IPS-18a (cell line): ENCODE measurements around the gene CNNM3.

Experiments used
- H3K27ac ChIP-seq: one replicate; pipeline ENCODE4 v1.5.1; 2013; ENCODE audit warnings: low read length
- H3K27me3 ChIP-seq: one replicate; pipeline ENCODE4 v1.6.1; 2013; ENCODE audit warnings: mild to moderate bottlenecking, low read length; ENCODE audit not compliant: control insufficient read depth, insufficient read depth
- H3K36me3 ChIP-seq: one replicate; pipeline ENCODE4 v1.6.1; 2013; ENCODE audit warnings: low read depth, low read length; ENCODE audit not compliant: control insufficient read depth
- H3K4me1 ChIP-seq: one replicate; pipeline ENCODE4 v1.6.1; 2013; ENCODE audit warnings: low read depth, low read length; ENCODE audit not compliant: control insufficient read depth
- H3K4me3 ChIP-seq: one replicate; pipeline ENCODE4 v1.5.1; 2013; ENCODE audit warnings: low read length
- H3K9ac ChIP-seq: one replicate; pipeline ENCODE4 v1.6.1; 2013; ENCODE audit warnings: mild to moderate bottlenecking, low read length, moderate library complexity
- H3K9me3 ChIP-seq: one replicate; pipeline ENCODE4 v1.6.1; 2013; ENCODE audit warnings: low read depth, low read length; ENCODE audit not compliant: control insufficient read depth

The CNNM3 gene

DNA sequence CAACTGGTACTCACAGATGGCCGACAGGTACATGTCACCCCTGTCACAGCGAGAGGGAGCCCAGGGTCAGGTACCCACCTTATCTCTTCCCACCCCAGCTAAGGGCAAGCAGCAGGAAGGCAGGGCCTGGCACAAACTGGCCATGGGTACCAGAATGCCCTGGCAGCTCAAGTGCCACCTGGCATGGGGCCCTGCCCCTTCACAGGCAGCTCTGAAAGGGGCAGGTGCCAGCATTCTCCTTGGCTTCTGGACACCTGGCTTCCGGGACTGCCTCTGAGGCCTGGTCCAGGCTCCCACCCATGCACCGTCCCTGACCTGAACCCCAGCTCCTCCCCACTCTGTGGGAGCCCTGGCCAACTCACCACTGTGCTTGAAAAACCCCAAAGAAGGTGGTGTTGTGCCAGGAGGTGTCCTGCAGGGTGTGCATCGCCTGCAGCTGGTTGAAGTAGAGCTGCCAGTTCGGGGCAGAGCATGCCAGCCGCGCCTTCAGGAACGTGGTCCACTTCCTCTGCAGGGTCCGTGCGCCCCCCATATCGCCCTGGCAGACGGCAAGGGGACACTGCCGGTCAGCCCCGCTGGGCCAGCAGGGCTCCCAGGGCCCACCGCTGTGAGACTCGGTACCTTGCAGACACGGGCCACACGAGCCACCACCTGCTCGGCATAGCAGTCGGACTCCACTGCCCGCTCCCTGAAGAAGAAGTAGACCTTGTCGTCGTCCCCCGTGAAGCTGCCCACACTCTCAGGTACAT lies 48.4 kb downstream of the CNNM3 start:
- H3K9me3 ChIP-seq = no peaks in the 10 kb centered on the region
- peaks cover 8% of the 10 kb centered on the region for H3K4me1 ChIP-seq
- H3K9ac ChIP-seq = no peak overlapping the region
- peaks cover 63% of the 10 kb centered on the region for H3K36me3 ChIP-seq
- no peak overlapping the region for H3K4me3 ChIP-seq
- no peak overlapping the region for H3K27ac ChIP-seq
- H3K27me3 ChIP-seq = no peaks in the 10 kb centered on the region

DNA sequence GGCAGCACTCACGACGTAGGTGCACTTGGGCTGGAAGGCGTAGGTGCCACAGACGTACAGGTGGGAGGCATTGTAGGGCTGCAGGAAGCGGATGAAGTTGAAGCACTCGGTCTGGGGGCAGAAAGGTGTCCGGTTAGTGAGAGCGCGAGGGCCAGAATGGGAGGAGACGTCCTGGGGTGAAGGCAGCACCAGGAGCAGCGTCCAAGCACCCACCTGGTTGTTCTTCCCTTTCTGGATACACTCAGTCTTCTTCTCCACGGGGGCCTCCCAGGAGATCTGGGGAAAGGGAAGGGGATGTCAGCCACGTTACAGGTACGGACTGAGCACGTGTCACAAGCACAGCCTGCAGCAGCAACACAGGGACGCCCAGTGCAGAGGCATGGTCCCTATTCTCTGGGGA lies 49.6 kb downstream of the CNNM3 start:
- peaks cover 60% of the 10 kb centered on the region for H3K36me3 ChIP-seq
- peaks cover 8% of the 10 kb centered on the region for H3K4me1 ChIP-seq
- no peak overlapping the region for H3K9ac ChIP-seq
- peaks cover 3% of the 10 kb centered on the region for H3K27me3 ChIP-seq
- H3K27ac ChIP-seq = no peak overlapping the region
- H3K4me3 ChIP-seq = no peak overlapping the region
- H3K9me3 ChIP-seq = no peaks in the 10 kb centered on the region

DNA sequence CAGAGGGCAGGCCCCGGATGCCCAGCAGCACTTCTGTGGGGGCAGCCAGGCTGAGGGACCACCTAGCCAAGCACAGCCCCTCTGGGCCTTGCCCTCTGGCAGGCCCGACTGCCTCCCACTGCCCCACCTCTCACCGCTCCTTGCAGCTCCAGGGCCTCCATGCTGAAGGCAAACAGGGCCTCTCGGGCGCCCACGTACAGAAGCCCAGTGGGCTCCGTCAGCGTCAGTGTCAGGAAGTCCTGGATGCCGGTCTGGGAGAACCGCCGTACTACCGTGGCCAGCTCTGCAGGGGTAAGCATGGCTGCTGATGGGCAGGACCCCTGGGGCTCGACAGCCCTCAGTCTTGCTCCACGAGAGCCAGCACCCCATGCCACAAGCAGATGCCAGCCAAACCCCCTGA lies 50.1 kb downstream of the CNNM3 start:
- Histone ChIP-seq H3K4me1 (peaks cover 12% of the 10 kb centered on the region), H3K27ac (no peak overlapping the region), H3K36me3 (peaks cover 55% of the 10 kb centered on the region), H3K27me3 (peaks cover 8% of the 10 kb centered on the region), H3K4me3 (no peak overlapping the region), H3K9me3 (no peaks in the 10 kb centered on the region), H3K9ac (no peak overlapping the region)

DNA sequence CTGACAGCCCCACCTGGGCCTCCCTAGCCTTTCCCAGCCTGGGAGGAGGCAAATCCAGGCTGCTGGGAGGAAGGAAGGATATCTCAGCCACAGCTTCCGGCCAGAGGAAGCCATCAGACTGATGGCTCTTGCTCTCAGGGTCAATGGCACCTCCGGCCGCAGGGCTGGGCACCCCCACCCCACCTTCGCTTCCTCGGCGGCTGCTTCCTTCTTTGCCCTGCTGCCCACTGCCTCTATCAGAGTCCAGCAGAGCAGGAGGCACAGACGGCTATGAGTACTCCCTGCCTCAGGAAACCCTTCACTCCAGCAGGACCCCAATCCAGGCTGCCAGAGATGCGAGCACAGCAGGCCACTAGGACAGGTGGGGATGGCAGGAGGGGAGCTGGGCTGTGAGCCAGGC lies 50.5 kb downstream of the CNNM3 start:
- no peak overlapping the region for H3K9ac ChIP-seq

DNA sequence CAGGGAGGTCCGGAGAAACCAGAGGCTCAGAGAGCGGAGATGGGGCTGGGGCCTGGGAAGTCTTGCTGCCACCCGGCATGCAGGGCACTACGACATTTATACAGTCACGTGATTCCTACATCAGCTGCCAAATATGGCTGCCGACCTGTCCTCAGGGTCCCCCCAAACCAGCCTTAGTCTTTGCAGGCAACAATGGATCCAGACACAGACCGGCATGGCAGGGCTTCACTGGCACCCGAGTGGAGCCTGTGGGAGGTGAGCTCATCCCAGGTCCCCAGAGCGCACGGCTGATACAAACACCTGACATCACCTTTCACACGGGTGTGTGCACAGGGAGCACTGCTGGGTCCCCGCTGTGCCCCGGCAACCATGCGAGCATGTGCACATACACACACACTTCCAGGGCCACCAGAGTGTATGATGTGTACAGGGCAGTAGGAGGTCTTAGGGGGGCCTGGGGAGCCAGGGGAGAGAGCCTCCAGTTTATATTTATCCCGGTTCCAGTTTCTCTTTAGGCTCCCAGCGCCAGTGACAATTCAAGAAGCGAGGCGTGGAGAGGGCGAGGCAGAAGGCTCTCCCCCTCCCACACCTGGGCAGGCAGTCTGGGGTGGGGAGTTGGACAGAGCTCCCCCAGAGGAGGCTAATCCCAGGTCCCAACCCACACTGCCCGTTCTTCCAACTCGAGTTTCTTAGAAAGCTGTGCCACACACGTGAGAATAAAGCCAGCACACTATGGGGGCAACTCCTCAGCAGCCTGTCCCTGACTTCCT lies 51.1 kb downstream of the CNNM3 start:
- no peak overlapping the region for H3K9ac ChIP-seq
- no peaks in the 10 kb centered on the region for H3K9me3 ChIP-seq
- peaks cover 45% of the 10 kb centered on the region for H3K36me3 ChIP-seq
- peak overlapping the region; percentile 71 for H3K4me3 ChIP-seq
- H3K4me1 ChIP-seq = peaks cover 12% of the 10 kb centered on the region
- H3K27me3 ChIP-seq = peaks cover 9% of the 10 kb centered on the region
- no peak overlapping the region for H3K27ac ChIP-seq

More for the DNA sequence above, 50.5 kb downstream of the CNNM3 start:
- H3K9me3 ChIP-seq = no peaks in the 10 kb centered on the region
- H3K4me1 ChIP-seq = peaks cover 12% of the 10 kb centered on the region
- H3K27ac ChIP-seq = no peak overlapping the region
- peaks cover 9% of the 10 kb centered on the region for H3K27me3 ChIP-seq
- H3K4me3 ChIP-seq = no peak overlapping the region
- peaks cover 51% of the 10 kb centered on the region for H3K36me3 ChIP-seq

DNA sequence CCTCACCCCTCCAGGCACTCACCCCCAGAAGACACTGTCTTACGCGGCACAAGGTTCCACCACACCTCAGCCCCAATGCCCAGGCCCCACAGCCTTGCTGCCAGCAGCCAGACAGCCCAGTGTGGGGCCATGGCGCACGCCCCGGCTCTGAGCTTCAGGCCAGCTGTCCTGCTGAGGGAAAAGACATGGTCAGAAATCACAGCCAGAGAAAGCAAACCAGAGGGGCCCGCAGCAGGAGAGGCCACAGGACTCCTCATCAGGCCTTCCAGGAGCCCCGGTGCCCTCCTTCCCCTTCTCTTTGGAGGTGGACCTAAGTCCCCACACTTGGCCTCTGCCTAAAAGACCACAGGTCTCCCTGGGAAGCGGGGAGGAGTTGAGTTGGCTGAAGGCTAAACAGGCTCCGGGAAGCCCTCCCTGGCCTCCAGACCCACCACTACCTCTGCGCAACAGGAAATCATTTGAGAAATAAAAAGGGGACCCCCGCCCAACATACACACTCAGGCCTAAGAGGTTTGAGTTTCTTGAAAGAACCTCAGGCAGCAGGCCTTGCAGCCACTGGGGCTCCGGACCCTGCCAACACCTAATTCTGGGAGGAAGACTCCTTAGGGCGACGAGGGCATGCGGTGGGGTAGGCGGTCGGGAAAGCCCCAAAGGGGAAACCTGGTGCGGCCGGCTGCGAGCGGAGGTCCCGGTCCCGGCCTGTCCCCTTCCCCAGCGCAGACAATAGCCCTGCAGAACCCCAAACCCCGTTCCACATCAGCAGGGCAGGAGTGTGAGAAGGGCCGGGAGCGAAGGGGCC lies 51.9 kb downstream of the CNNM3 start:
- H3K4me1 ChIP-seq = peaks cover 16% of the 10 kb centered on the region
- peaks cover 42% of the 10 kb centered on the region for H3K36me3 ChIP-seq
- peak overlapping the region; percentile 71 for H3K4me3 ChIP-seq
- H3K27me3 ChIP-seq = peaks cover 9% of the 10 kb centered on the region
- H3K9ac ChIP-seq = peak overlapping the region; percentile 95
- no peaks in the 10 kb centered on the region for H3K9me3 ChIP-seq
- H3K27ac ChIP-seq = peak overlapping the region; percentile 91

DNA sequence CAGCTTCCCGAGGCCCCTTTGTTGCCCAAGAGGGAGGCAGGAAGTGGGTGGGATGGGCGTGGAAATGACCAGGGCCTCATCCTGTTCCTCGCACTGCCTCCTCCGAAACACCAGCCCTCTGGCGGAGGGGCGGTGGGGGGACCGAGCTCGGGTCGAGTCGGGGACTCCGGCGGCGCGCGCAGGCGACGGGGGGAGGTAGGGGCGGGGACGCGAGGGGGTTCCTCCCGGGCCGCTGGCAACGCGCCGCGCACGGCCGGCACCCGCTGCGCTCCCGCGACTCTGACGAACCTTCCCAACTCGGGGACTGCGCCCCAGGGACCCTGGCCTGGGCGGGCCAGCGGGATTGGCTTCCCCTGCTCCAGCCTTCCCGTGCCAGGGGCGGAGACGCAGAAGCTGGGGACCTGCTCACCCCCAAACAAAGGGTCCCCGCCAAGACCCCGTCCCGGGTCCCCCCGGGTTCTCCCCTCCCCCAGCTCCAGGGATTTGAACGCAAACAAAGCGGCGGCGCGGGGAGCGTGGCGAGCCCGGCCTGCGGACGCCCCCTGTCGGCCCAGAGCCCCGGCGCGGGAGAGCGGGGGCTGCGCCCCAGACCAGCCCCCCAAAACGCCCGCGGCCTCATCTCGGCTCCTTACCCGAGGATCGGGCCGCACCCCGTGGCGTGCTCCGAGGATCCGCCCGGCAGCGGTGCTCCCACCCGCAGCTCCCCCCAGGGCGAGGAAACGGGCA lies 52.6 kb downstream of the CNNM3 start:
- H3K27me3 ChIP-seq = peaks cover 9% of the 10 kb centered on the region
- peak overlapping the region; percentile 71 for H3K4me3 ChIP-seq
- peak overlapping the region; percentile 91 for H3K27ac ChIP-seq
- peaks cover 34% of the 10 kb centered on the region for H3K36me3 ChIP-seq
- peak overlapping the region; percentile 95 for H3K9ac ChIP-seq
- peaks cover 22% of the 10 kb centered on the region for H3K4me1 ChIP-seq
- no peaks in the 10 kb centered on the region for H3K9me3 ChIP-seq

DNA sequence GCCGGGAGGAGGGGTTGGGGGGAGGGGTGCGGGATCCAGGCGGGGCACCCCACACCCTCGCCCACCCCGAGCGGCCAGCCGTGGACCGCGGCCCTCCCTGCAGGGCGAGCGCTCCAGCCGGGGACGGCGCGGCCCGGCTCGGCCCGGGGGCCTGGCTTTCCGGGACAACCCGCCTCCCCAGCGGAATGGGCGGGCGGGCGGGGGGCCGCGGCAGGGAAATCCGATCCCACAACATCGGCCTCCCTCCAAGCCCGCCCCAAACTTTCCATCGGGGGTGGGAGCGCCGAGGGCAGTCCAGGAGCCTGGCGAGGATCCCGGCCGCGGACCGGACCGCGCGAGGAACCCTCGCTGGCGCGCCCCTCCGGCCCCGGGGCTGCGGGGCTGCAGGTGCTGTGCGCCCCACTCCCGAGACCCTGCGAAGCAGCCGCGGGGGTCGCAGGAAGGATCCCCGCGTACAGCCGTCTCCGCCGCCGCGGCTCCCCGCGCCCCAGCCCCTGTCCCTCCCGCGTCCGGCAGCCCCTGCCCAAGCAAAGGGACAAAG lies 53.3 kb downstream of the CNNM3 start:
- Histone ChIP-seq H3K4me1 (peaks cover 28% of the 10 kb centered on the region), H3K27me3 (peaks cover 9% of the 10 kb centered on the region), H3K27ac (peak overlapping the region; percentile 91), H3K4me3 (peak overlapping the region; percentile 71), H3K9ac (peak overlapping the region; percentile 95), H3K36me3 (peaks cover 28% of the 10 kb centered on the region), H3K9me3 (no peaks in the 10 kb centered on the region)

DNA sequence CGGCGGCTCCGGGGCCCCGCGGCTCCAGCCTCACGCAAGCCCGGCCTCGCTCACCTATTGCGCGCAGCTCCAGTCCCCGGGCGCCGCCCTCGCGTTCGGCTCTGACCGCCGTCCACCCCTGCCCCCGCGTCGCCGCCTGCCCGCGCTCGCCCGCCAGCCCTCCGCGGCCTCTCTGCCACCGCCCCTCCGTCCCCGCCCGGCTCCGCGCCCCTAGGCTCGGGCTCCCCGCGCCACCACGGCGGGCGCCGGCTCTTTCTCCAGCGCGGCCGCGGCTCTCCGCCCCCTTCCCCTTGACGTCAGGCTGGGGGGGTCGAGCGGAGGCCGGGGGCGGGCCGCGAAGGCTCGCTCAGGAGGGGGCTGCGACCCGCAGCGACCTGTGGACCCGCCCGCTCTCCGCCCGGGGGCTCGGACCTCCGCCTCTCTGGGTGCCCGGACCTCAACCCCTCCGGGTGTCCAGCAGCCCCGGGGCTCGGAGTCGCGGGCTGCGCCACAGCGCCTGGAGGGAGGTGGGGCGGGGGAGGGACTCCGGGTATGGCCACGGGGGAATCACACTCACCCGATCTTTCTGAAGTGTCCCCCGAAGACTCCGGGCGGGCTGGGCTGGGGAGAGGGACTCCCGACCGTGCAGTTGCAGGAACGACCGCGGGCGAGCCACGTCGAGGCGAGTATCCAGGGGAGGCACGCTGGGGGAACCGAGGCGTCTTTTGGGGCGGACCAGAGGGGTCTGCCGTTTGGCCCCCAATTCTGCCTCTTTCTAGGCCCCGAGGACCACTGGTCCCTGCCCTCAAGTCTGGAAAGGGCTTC lies 54.0 kb downstream of the CNNM3 start, which contains the start of gene SEMA4C:
Gene SEMA4C, minus strand, starts transcription at position 259 of the 804 bp plus-strand sequence. CDS start 2,194 bp downstream, outside the sequence.
- Histone ChIP-seq H3K27ac (peak within 1 kb of the TSS; percentile 91), H3K4me3 (peak within 1 kb of the TSS; percentile 71), H3K36me3 (peaks cover 21% of the 10 kb centered on the region), H3K4me1 (peaks cover 28% of the 10 kb centered on the region), H3K9ac (peak within 1 kb of the TSS; percentile 95), H3K27me3 (peaks cover 9% of the 10 kb centered on the region), H3K9me3 (no peaks in the 10 kb centered on the region)

DNA sequence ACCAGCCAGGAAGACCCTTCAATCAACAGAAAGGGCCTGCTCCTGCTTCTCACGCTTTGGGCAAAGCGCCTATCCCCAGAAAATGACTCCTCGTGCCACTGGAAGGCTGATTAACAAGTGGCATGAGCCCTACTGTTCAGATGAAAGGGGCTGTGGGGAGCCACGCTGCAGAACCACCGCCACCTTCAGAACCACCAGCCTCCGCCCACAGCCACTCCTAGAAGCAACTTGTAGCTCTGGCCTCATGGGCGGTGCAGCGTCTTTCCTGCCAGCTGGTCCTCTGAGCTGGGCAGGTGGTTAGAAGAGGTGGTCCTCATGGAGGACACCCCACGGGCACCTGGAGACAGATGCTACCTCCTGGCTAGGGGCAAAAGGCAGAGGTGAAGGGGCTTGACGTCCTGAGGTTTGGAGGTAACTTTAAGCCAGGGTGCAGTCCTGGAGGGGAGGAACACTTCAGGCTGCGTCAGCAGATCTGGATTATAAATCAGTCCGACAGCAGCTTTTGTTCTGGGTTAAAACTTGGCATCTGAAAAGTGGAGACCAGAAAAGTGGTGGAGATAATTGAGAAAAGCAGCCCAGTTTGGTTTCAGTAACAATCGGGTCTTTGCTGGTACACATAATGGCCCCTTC lies 54.7 kb downstream of the CNNM3 start:
- no peaks in the 10 kb centered on the region for H3K9me3 ChIP-seq
- peak overlapping the region; percentile 71 for H3K4me3 ChIP-seq
- no peak overlapping the region for H3K27ac ChIP-seq
- peaks cover 28% of the 10 kb centered on the region for H3K4me1 ChIP-seq
- H3K36me3 ChIP-seq = peaks cover 14% of the 10 kb centered on the region
- peaks cover 9% of the 10 kb centered on the region for H3K27me3 ChIP-seq
- H3K9ac ChIP-seq = peak overlapping the region; percentile 95
